ENCODE results near the gene NELL1. TPM values are rescaled to one million over a fixed set of nuclear protein-coding genes. Genes with fewer than 3 reads are reported as not detected.

The NELL1 gene
- total RNA-seq, 1 experiment from 2014 or later, result not detected

GRCh38 chr11:21113876-21114275 is 444.5 kb downstream of the NELL1 start:
- Histone ChIP-seq H3K9me3 (ENCODE audit: low read length) (0 out of 2 replicates have a peak, but pooled peaks cover 12% of the 10 kb centered on the region), H3K27ac (ENCODE audit: low read length) (no peak overlapping the region), H4K20me1 (ENCODE audit: low read length) (no peaks in the 10 kb centered on the region), H2AFZ (ENCODE audit: low read length) (no peak overlapping the region), H3K79me2 (ENCODE audit: low read length) (no peaks in the 10 kb centered on the region), H3K4me1 (ENCODE audit: insufficient read depth, low read length) (no peaks in the 10 kb centered on the region), H3K27me3 (ENCODE audit: low read length) (no peaks in the 10 kb centered on the region), H3K36me3 (ENCODE audit: low read depth, low read length) (no peaks in the 10 kb centered on the region), H3K4me2 (ENCODE audit: low read length) (no peak overlapping the region), H3K9me2 (replicated peaks; ENCODE audit: low read length) (no peaks in the 10 kb centered on the region), H3K9ac (ENCODE audit: low read length) (no peak overlapping the region), H3F3A (ENCODE audit: low read length, unreplicated experiment) (no peaks in the 10 kb centered on the region), H3K4me3 (ENCODE audit: low read length) (no peak overlapping the region)
- intact Hi-C loops (cut with micrococcal nuclease), result no loop called here
- DNase-seq (no peak), ATAC-seq (no peak)
- BruUV-seq (replicated peaks), result no TSS peak
- CTCF ChIA-PET, result no interaction called here
- POLR2A ChIA-PET (ENCODE audit: unreplicated experiment), result no interaction called here
- no peak for TF ChIP-seq EZH2 (IDR thresholded peaks at IDR 0.05; ENCODE audit: low read length, unreplicated experiment)

GRCh38 chr11:21116009-21116408 is 446.6 kb downstream of the NELL1 start:
- Histone ChIP-seq H3K9me2 (replicated peaks; ENCODE audit: low read length) (no peaks in the 10 kb centered on the region), H3K4me1 (ENCODE audit: insufficient read depth, low read length) (no peaks in the 10 kb centered on the region), H3K27ac (ENCODE audit: low read length) (no peak overlapping the region), H2AFZ (ENCODE audit: low read length) (no peak overlapping the region), H3K4me2 (ENCODE audit: low read length) (no peak overlapping the region), H3F3A (ENCODE audit: low read length, unreplicated experiment) (no peaks in the 10 kb centered on the region), H4K20me1 (ENCODE audit: low read length) (no peaks in the 10 kb centered on the region), H3K9me3 (ENCODE audit: low read length) (0 out of 2 replicates have a peak, but pooled peaks cover 7% of the 10 kb centered on the region), H3K27me3 (ENCODE audit: low read length) (no peaks in the 10 kb centered on the region), H3K9ac (ENCODE audit: low read length) (no peak overlapping the region), H3K4me3 (ENCODE audit: low read length) (no peak overlapping the region), H3K36me3 (ENCODE audit: low read depth, low read length) (no peaks in the 10 kb centered on the region), H3K79me2 (ENCODE audit: low read length) (no peaks in the 10 kb centered on the region)
- ATAC-seq (no peak), DNase-seq (no peak)
- TF ChIP-seq EZH2phosphoT487 (IDR thresholded peaks at IDR 0.05; ENCODE audit: borderline replicate concordance, low read length) (no peak), CTCF (conservative IDR thresholded peaks at IDR 0.05; ENCODE audit: low read depth, low read length) (no peak), EZH2 (IDR thresholded peaks at IDR 0.05; ENCODE audit: low read length, unreplicated experiment) (no peak)
- intact Hi-C loops (cut with micrococcal nuclease), result no loop called here
- ChIA-PET POLR2A (ENCODE audit: unreplicated experiment) (no interaction called here), CTCF (no interaction called here)
- no TSS peak for BruUV-seq (replicated peaks)

GRCh38 chr11:21119411-21119810 is 450.0 kb downstream of the NELL1 start:
- ChIA-PET CTCF (no interaction called here), POLR2A (ENCODE audit: unreplicated experiment) (no interaction called here)
- ATAC-seq (no peak), DNase-seq (no peak)
- Histone ChIP-seq H2AFZ (ENCODE audit: low read length) (no peak overlapping the region), H3K79me2 (ENCODE audit: low read length) (no peaks in the 10 kb centered on the region), H3K9ac (ENCODE audit: low read length) (no peak overlapping the region), H4K20me1 (ENCODE audit: low read length) (no peaks in the 10 kb centered on the region), H3F3A (ENCODE audit: low read length, unreplicated experiment) (no peaks in the 10 kb centered on the region), H3K27ac (ENCODE audit: low read length) (no peak overlapping the region), H3K36me3 (ENCODE audit: low read depth, low read length) (no peaks in the 10 kb centered on the region), H3K4me1 (ENCODE audit: insufficient read depth, low read length) (no peaks in the 10 kb centered on the region), H3K9me2 (replicated peaks; ENCODE audit: low read length) (no peaks in the 10 kb centered on the region), H3K27me3 (ENCODE audit: low read length) (no peaks in the 10 kb centered on the region), H3K4me2 (ENCODE audit: low read length) (no peak overlapping the region), H3K9me3 (ENCODE audit: low read length) (0 out of 2 replicates have a peak, but pooled peaks cover 4% of the 10 kb centered on the region), H3K4me3 (ENCODE audit: low read length) (no peak overlapping the region)
- no peak for TF ChIP-seq EZH2 (IDR thresholded peaks at IDR 0.05; ENCODE audit: low read length, unreplicated experiment)
- TF ChIP-seq CTCF (conservative IDR thresholded peaks at IDR 0.05; ENCODE audit: low read depth, low read length), result no peak
- no peak for TF ChIP-seq EZH2phosphoT487 (IDR thresholded peaks at IDR 0.05; ENCODE audit: borderline replicate concordance, low read length)
- intact Hi-C loops (cut with micrococcal nuclease), result no loop called here
- BruUV-seq (replicated peaks), result no TSS peak
